ENCODE data around the gene KCNA1. TPM values are rescaled to one million over a fixed set of nuclear protein-coding genes. Genes with fewer than 3 reads are reported as not detected.

Gene KCNA1
- total and polyA plus RNA-seq, 2 of the 4 experiments (the other 2 are of a cell fraction), result not detected

DNA sequence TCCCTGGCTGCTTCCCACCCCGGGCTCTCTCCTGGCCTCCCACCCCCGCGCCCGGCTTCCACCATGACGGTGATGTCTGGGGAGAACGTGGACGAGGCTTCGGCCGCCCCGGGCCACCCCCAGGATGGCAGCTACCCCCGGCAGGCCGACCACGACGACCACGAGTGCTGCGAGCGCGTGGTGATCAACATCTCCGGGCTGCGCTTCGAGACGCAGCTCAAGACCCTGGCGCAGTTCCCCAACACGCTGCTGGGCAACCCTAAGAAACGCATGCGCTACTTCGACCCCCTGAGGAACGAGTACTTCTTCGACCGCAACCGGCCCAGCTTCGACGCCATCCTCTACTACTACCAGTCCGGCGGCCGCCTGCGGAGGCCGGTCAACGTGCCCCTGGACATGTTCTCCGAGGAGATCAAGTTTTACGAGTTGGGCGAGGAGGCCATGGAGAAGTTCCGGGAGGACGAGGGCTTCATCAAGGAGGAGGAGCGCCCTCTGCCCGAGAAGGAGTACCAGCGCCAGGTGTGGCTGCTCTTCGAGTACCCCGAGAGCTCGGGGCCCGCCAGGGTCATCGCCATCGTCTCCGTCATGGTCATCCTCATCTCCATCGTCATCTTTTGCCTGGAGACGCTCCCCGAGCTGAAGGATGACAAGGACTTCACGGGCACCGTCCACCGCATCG lies 1.8 kb downstream of the KCNA1 start:
- Histone ChIP-seq H3K4me3 (ENCODE audit: insufficient read depth, low read depth, low read length) (no peak overlapping the region), H3K9ac (ENCODE audit: low read depth, low read length) (no peak overlapping the region), H2BK5ac (ENCODE audit: low read depth, low read length, poor library complexity, severe bottlenecking) (no peak overlapping the region), H3K14ac (replicated peaks; ENCODE audit: low read depth, low read length) (no peak overlapping the region), H3K27me3 (ENCODE audit: control insufficient read depth, insufficient read depth, low read length) (peaks cover 48% of the 10 kb centered on the region), H2BK120ac (ENCODE audit: low read depth, low read length) (no peak overlapping the region), H4K8ac (ENCODE audit: low read depth in 2 of 2, low read length in 2 of 2) (no peak overlapping the region), H2BK20ac (ENCODE audit: low read depth, low read length) (no peak overlapping the region), H3K4ac (ENCODE audit: low read depth, low read length) (no peak overlapping the region), H3K18ac (ENCODE audit: low read depth, low read length) (no peak overlapping the region), H3K4me2 (ENCODE audit: low read depth, low read length) (no peak overlapping the region), H4K91ac (ENCODE audit: insufficient read depth, low read depth, low read length) (no peak overlapping the region), H3K23ac (ENCODE audit: low read depth, low read length) (no peak overlapping the region), H3K9me1 (ENCODE audit: insufficient read depth, low read length) (no peaks in the 10 kb centered on the region), H3K27ac (ENCODE audit: insufficient read depth, low read length) (no peak overlapping the region), H3K79me1 (ENCODE audit: low read depth in 1 of 2, low read length in 2 of 2) (no peaks in the 10 kb centered on the region), H3K56ac (ENCODE audit: extremely low read depth, insufficient read depth, low read length) (no peak overlapping the region), H4K20me1 (ENCODE audit: insufficient read depth, low read length) (no peaks in the 10 kb centered on the region), H3K36me3 (ENCODE audit: control insufficient read depth, insufficient read depth, low read length) (no peaks in the 10 kb centered on the region), H3K4me1 (ENCODE audit: control insufficient read depth, insufficient read depth, low read length) (peaks cover 3% of the 10 kb centered on the region; the same call in 1 of the 2 replicates), H2AFZ (replicated peaks; ENCODE audit: low read length, poor library complexity) (no peak overlapping the region), H2AK9ac (replicated peaks; ENCODE audit: low read depth, low read length, poor library complexity) (no peak overlapping the region), H3K9me3 (ENCODE audit: control insufficient read depth, insufficient read depth, low read length) (peaks cover 5% of the 10 kb centered on the region; the same call in 1 of the 2 replicates), H2BK15ac (ENCODE audit: low read depth, low read length) (no peak overlapping the region), H4K5ac (ENCODE audit: low read depth, low read length) (no peak overlapping the region), H2AK5ac (ENCODE audit: low read depth, low read length) (no peak overlapping the region)
- CTCF ChIA-PET, result no interaction called here
- ATAC-seq (ENCODE audit: low read depth) (no peak), DNase-seq (no peak)
- TF ChIP-seq MAFK (IDR thresholded peaks at IDR 0.05; ENCODE audit: low read depth, low read length) (no peak), SMC3 (IDR thresholded peaks at IDR 0.05; ENCODE audit: low read depth, low read length) (no peak), RAD21 (IDR thresholded peaks at IDR 0.05; ENCODE audit: low read length) (no peak), RCOR1 (IDR thresholded peaks at IDR 0.05; ENCODE audit: insufficient replicate concordance, low read length) (no peak), MAZ (IDR thresholded peaks at IDR 0.05; ENCODE audit: borderline replicate concordance, low read depth, low read length) (no peak), POLR2A (IDR thresholded peaks at IDR 0.05; ENCODE audit: low read depth, low read length) (no peak), RFX5 (IDR thresholded peaks at IDR 0.05; ENCODE audit: low read depth, low read length) (no peak), FOS (IDR thresholded peaks at IDR 0.05; ENCODE audit: low read depth, low read length) (no peak), MXI1 (IDR thresholded peaks at IDR 0.05; ENCODE audit: borderline replicate concordance, low read depth, low read length) (no peak), CHD1 (IDR thresholded peaks at IDR 0.05; ENCODE audit: low read depth, low read length) (no peak), NFE2L2 (IDR thresholded peaks at IDR 0.05; ENCODE audit: low read depth, low read length) (no peak)
- TF ChIP-seq, protein P1, sequence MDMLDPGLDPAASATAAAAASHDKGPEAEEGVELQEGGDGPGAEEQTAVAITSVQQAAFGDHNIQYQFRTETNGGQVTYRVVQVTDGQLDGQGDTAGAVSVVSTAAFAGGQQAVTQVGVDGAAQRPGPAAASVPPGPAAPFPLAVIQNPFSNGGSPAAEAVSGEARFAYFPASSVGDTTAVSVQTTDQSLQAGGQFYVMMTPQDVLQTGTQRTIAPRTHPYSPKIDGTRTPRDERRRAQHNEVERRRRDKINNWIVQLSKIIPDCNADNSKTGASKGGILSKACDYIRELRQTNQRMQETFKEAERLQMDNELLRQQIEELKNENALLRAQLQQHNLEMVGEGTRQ (IDR thresholded peaks at IDR 0.05; ENCODE audit: low read depth, low read length), result no peak
- TF ChIP-seq, protein P2, sequence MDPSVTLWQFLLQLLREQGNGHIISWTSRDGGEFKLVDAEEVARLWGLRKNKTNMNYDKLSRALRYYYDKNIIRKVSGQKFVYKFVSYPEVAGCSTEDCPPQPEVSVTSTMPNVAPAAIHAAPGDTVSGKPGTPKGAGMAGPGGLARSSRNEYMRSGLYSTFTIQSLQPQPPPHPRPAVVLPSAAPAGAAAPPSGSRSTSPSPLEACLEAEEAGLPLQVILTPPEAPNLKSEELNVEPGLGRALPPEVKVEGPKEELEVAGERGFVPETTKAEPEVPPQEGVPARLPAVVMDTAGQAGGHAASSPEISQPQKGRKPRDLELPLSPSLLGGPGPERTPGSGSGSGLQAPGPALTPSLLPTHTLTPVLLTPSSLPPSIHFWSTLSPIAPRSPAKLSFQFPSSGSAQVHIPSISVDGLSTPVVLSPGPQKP (IDR thresholded peaks at IDR 0.05; ENCODE audit: borderline replicate concordance, low read depth, low read length), result no peak
- TF ChIP-seq, protein P3, sequence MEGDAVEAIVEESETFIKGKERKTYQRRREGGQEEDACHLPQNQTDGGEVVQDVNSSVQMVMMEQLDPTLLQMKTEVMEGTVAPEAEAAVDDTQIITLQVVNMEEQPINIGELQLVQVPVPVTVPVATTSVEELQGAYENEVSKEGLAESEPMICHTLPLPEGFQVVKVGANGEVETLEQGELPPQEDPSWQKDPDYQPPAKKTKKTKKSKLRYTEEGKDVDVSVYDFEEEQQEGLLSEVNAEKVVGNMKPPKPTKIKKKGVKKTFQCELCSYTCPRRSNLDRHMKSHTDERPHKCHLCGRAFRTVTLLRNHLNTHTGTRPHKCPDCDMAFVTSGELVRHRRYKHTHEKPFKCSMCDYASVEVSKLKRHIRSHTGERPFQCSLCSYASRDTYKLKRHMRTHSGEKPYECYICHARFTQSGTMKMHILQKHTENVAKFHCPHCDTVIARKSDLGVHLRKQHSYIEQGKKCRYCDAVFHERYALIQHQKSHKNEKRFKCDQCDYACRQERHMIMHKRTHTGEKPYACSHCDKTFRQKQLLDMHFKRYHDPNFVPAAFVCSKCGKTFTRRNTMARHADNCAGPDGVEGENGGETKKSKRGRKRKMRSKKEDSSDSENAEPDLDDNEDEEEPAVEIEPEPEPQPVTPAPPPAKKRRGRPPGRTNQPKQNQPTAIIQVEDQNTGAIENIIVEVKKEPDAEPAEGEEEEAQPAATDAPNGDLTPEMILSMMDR (conservative IDR thresholded peaks at IDR 0.05; ENCODE audit: low read depth, low read length), result no peak
- in situ Hi-C loops (cut with MboI; ENCODE audit: low sequenced_read_pairs) (no loop called here), dilution Hi-C loops (cut with HindIII; ENCODE audit: low sequenced_read_pairs, unreplicated experiment) (no loop called here), intact Hi-C loops (cut with micrococcal nuclease) (no loop called here)
- WGBS, 2 experiments (ENCODE audit: extremely low coverage in 2 of 2, insufficient read length in 1 of 2), result 38% methylated on average over 39 of the region's 61 CpGs; no CpG with 5 or more reads in 1 of the 2 experiments
- POLR2A ChIA-PET (ENCODE audit: unreplicated experiment), result no interaction called here
- no TSS peak for BruUV-seq (replicated peaks)

All from IMR-90 (cell line).